Hematopoietic multipotent progenitor cell treated with erythropoietin and hydrocortisone succinate and interleukin-3 and kit ligand, for 17 days (in vitro differentiated cells): Measurements from ENCODE around the gene RIN3.
"Not testable (repeated sequence)": the region's sequence is repeated elsewhere in the genome, so short reads cannot be mapped to it uniquely, and the experiment has no call there.

Source experiments
- DNase-seq: peaks from one replicate; pipeline ENCODE4 v3.0.0-alpha.2; 2015; ENCODE audit warnings: low spot score

Gene RIN3

DNA sequence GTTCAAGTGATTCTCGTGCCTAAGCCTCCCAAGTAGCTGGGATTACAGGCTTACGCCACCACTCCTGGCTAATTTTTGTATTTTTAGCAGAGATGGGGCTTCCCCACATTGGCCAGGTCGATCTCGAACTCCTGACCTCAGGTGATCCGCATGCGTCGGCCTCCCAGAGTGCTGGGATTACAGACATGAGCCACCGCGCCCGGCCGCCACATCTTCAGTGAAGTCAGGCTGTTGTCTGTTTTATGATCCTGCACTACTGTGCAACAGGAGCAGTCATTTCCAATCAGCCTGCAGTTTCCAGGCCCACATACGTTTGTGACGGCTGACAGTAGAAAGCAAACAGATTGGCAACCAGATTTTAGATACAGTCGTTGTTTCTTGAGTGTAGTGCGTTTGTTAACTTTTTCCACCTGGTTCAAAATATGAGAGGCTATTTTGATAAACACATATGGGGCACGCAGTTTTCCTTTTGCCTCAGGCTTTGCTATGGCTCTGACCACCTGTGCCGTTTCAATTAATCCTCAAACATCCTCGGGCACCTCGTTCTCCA is 160.1 kb downstream of the RIN3 start:
- DNase-seq, result no peak

DNA sequence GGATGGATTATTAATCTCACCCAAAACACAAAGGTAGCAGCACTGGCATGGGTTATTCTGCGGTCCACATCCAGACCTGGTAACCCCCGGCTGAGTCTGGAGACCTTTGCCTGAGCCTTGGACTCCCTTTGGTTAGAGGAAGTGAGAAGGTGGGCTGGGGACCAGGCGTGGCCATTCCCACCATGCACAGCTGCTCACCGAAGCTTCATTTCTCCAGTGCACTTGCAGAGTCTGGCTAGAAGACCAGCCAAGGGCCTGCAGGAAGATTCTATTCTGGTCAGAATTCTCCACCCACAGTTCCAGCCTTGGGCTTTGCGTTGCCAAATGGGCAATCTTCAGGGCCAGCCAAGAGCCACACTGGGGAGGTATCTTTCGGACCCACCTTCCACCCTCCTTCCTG is 161.8 kb downstream of the RIN3 start:
- no peak for DNase-seq

DNA sequence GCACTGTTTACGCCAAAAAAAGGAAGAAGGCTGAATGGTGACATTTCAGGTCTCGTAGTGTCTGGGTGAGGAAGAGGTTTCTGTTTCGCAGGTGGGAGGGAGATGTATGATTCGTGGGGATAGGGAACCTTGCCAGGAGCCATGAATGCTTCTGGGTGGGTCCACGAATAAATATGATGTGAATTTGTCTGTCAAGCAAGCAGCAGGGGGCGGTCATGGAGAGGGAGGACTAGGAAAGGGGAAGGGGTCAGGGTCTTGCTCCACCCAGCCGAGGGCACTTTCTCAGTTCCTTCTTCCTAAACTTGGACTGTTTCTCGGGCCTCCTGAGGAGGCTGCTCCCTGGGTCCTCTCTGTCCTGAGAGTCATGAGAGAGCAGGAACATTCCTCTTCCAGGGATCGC is 162.4 kb downstream of the RIN3 start:
- no peak for DNase-seq

DNA sequence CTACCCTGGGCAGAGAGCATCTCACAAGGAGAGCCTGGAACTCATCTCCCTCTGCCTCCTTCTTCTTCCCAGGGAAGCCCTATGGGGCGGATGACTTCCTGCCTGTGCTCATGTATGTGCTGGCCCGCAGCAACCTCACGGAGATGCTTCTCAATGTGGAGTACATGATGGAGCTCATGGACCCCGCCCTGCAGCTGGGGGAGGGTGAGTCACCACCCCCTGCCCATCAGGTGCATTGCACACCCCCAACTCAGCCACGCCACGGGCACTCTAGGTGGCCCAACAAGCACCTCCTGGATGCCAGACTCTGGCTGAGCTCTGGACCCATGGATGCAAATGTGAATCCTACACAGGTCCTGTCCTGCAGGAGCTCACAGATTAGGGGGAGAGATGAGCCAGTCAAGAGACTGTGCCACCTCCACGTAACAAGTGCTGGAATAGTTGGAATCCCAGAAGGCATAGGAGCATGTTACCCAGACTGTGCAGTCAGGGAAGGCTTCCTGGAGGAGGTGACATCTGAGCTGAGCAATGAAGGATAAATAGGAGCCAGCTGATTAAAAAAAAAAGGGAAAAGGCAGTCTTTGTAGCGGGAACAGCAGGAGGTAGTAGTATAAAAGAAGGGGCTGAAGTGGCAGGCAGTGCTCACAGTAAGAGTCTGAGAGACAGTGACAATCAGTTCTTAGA is 163.0 kb downstream of the RIN3 start:
- no peak for DNase-seq

DNA sequence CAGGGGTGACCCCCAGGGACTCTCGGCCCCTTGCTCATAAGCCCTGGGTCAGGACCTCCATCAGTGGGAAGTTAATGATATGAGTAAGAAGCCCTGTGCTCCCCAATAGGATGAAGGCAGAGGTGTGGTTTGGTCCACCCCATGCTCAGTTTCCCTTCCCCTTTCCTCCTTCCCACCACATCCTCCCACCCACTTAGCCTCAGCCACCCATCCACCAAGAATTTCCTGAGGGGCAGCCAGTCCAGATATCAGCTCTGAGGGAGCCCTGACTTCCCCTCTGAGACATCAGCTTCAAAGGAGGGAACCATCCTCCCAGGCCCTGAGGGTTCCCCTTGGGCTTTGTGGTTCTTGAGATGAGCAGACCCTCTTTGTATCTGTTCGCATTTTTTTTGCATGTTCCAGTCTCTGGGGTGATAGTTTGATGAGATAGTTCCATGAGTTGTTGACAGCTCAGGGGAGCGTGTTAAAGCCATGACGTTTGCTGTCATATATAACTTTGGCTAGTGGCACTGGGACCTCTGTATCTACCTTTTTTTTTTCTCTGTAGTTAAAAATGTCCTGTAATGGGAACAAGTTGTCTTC is 163.6 kb downstream of the RIN3 start:
- DNase-seq, result no peak

DNA sequence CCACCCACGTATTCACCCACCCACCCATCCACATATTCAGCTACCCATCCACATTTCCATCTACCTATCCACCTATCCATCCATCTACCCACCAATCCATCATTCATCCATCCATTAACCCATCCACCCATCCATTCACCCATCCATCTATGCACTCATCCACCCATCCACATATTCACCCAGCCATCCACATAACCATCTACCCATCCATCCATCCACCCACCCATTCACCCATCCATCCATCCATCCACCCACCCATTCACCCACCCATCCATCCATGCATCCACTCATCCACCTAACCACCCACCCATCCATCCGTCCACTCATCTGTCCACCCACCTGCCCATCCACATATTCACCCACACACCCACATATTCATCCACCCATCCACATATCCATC is 164.4 kb downstream of the RIN3 start:
- DNase-seq, result no peak

DNA sequence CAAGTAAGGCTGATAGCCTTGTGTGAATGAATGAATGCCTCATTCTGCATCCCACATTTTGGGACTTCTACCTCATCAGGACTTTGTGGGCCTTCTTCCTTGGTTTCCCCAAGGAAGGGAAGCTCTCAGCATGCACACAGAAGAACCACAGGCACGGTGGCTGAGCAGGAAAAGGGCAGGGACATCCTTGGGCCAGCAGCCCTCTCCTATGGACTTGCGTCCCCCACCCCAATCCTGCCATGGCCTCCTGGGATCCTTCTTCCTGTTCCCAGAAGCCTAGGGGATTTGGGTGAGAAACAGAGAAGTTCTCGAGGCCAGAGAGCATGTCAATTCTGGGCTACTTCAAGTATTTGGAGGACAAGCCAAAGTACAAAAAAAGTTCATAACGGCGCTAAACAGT is 165.2 kb downstream of the RIN3 start:
- DNase-seq, result no peak

DNA sequence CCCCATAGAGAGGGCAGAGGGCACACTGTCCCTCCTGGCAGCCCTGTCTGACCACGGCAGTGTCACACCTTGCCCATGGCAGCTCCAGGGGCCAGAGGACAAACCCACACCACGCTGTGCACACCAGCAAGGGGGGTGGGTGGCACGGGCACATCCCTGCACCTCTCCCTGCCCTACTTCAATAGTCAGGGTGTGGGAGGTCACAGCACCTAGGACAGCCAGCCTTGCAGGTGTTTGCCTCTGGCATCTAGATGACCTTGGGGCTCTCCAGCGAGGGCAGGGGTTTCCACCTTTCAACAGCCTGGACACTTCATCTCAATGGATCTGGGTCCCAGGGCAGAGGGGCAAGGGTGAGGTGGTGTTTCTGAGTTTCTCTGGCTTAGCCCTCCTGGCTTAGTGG is 165.7 kb downstream of the RIN3 start:
- no peak for DNase-seq

DNA sequence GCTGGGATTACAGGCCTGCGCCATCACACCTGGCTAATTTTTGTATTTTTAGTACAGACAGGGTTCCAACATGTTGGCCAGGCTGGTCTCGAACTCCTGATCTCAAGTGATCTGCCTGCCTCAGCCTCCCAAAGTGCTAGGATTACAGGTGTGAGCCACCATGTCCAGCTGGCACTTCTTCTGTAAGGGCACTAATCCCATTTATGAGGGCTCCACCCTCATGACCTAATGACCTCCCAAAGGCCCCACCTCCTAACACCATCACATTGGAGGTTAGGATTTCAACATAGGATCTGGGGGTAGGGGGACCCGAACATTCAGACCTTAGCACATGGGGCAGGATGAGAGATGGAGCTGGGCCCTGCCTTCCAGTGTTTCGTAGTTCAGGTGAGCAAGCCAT is 166.7 kb downstream of the RIN3 start:
- DNase-seq, result not testable (repeated sequence)

DNA sequence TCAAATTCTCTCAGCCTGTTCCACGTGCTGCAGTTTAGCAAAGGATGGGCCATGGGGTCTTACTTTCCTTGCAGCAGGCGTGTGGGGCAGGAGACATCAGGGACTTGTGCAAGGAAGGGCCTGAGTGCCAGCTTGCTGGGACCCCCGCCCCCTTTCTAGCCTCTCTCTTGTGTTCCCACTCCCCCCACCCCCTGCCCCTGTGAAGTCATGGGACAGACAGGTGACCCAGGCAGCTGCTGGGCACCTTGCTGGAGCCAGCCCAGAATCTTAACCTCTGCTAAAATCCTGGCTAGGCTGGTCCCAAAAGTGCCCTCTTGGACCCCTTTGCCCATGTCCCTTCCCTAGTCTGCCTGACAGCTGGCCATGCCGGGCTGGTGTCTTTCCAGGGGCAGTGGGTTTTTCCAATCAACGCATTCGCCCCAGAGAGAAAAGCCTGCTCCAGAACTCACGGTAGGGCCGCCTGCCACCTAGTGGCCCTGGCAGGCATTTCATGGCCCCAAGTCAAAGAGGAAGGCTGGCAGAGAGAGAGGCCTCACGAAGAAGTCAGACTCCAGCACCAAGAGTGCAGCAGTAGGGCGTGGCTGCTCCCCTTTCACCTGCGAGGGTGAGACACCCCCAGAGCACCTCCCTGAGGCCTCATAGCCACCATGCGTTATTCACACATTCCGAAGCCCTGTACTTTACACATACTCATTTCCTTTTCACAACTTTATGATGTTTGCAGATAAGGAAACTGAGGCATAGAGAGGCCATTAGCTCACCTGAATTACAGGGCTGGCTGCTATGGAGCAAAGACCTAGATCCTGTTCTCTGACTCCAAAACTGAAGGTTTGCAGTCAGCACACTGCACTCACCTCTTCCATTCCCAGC is 167.4 kb downstream of the RIN3 start:
- peak; percentile 72 for DNase-seq

DNA sequence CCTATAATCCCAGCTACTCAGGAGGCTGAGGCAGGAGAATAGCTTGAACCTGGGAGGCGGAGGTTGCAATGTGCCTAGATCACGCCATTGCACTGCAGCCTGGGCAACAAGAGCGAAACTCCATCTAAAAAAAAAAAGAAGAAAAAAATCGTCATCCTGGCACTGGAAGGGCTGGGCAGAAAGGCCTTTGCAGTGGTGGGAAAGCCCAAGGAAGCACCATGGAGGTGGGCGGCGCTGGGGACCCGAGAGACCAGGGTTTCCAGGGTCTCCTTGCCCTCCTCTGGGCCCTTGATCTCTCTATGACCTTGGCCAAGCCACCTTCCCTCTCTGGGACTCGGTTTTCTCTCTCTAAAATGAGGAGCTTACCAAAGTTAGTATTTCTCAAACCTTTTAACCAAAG is 169.5 kb downstream of the RIN3 start:
- no peak for DNase-seq

DNA sequence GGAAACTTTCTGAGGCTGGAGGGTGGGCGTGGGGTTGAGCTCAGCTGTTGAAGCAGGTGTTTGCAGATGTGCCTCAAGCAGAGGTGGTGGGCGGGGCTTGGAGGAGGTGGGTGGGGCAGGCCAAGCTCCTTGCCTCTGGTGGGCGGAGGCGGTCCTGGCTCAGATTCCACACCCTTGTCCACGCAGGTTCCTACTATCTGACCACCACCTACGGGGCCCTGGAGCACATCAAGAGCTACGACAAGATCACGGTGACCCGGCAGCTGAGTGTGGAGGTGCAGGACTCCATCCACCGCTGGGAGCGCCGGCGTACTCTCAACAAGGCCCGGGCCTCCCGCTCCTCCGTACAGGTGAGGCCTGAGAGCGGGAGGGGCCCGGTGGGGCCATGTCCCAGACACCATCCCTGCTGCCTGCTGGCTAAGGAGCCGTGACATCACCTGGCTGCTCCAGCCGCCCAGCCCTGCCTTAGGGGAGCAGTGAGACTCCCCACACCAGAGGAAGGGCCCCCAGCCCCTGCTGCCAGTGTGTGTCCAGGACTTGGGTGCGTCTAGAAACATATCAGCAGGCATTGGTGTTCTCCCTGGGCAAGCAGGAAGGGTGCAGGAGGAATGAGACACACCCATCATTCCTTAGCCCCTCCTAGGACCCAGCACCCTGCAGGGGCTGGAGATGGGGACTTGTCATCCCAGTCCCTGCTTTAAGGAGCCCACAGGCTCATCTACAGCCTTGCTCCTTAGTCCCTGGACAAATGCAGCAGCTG is 171.4 kb downstream of the RIN3 start:
- DNase-seq, result no peak

DNA sequence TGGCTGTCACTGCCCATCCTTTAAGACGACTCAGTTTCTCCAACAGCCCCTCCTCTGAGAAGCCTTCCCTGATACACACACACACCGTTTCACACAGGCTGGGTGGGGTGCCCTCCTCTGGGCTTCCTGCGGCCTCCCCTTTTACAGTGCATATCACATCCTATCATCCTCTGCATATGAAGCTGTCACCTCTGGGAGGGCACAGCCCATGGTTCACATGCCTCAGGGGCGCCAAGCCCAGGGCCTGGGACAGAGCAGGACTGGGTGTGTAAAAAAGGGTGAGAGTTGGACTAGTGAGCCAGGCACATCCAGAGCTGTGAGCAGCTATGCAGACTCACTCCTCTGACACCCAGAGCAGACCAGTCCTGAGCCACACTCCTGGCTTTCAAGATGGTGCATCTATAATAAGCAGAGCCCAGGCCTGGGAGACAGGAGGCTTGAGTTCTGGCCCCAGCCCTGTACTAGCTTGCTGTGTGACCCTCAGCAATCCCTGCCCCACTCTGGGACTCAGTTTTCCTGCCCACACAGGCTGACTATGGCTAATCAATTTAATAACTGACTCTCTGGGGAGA is 172.3 kb downstream of the RIN3 start:
- DNase-seq, result no peak

DNA sequence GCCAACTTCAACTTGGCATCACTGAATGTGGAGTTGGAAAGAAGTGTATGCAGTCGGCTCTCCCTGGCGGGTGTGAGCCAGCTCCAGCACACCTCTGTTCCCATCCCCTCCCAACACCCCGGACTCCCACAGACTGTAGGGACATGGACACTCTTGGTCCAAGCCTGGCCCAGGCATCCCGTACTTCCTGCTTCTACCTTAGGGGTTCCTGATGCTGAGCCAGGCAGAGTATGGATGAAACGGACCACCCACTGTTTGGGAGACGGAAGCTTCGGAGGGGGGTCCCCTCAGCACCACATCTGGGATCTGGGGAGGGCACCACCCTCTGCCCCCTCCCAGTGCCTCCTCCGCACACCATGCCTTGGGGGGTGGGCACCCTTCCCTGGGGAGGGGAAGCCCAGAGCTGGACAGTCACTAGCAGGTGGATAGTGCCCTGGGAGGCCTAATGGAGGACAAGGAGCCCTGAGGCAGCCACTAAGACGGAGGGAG is 172.9 kb downstream of the RIN3 start:
- DNase-seq, result no peak

DNA sequence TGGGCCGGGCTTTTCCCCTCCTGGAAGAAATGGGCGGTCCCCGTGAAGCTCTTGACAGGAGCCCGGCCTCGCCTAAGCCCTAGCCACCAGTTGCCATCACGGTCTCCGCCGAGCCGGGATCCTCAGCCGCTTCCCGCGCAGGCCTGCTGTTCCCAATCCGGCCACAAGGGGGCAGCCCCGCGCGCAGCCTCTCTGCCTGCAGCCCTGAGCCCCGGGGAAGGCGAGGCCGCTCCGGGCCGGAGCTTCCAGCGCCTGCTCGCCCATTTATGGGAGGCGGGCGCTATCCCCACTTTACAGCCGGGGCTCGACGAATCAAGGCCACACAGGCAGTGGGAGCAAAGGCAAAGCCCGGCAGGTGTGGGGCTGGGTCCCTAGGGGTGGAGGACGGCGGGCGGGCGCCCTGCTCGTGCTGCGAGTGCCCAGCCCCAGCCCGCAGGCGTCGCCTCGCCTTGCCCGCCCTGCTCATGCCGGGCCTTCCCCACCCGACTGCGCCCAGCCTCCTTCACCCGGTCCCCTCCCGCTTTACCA is 173.4 kb downstream of the RIN3 start:
- no peak for DNase-seq

DNA sequence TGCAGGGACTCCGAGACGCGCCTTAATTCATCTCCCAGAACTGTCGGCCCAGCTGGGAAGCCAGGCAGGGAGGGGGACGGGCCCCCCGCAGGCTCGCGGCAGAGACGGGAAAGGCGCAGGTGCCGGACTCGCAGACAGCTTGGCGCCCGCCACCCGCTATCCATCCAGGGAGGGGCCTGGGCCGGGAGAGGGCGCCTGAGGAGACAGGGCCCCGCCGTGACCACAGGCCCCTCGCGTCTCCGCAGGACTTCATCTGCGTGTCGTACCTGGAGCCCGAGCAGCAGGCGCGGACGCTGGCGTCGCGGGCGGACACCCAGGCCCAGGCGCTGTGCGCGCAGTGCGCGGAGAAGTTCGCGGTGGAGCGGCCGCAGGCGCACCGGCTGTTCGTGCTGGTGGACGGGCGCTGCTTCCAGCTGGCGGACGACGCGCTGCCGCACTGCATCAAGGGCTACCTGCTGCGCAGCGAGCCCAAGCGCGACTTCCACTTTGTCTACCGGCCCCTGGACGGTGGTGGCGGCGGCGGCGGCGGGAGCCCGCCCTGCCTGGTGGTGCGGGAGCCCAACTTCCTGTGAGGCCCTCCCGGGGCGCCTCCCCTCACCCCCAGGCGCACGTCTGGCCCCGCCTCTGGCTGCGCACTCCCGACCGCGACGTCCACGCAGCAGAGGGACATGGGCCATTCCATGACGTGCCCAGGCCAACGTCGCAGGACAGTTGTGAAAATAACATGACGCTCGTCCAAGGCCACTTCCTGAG is 174.3 kb downstream of the RIN3 start:
- no peak for DNase-seq

DNA sequence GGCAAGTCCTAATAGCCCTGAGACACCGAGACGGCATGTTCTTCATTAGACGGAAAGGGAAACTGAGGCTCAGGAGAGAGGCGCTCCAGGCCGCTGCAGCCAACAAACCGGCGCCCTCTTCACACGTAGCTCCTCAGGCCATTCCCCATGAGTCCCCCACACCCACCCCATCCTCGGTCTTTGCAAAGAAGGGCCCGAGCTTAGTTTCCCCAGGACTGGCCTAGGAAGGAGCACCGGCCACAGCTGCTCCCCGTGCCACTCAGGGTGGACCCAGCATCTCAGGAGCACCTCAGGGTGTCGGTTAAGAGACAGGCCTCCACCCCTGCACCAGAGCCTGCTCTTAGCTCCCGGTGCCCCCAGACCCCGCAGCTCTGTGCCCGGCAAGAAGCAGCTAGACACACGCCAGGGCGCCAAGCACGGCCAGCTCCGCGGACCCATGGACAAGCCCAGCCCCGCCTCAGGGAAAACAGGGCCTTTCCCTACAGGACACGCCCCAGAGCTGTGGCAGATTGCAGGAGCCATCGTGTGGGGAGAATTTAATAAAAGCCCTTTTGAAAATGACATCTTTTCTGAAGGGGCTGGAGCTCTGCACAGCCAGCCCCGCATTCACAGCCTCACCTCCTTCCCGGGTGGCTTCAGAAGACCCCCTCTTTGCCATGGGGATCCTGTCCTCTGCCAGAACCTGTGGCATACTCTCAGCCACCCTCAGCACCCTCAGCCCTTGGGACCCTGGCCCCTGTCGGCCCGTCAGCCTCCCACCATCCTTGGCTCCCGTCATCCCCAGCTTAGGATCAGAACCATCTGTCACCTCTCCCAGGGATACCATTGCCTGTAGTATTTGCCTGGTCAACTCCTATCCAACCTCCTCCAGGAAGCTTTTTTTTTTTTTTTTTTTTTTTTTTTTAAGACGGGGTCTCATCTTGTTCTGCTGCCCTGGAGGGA is 175.1 kb downstream of the RIN3 start:
- no peak for DNase-seq

DNA sequence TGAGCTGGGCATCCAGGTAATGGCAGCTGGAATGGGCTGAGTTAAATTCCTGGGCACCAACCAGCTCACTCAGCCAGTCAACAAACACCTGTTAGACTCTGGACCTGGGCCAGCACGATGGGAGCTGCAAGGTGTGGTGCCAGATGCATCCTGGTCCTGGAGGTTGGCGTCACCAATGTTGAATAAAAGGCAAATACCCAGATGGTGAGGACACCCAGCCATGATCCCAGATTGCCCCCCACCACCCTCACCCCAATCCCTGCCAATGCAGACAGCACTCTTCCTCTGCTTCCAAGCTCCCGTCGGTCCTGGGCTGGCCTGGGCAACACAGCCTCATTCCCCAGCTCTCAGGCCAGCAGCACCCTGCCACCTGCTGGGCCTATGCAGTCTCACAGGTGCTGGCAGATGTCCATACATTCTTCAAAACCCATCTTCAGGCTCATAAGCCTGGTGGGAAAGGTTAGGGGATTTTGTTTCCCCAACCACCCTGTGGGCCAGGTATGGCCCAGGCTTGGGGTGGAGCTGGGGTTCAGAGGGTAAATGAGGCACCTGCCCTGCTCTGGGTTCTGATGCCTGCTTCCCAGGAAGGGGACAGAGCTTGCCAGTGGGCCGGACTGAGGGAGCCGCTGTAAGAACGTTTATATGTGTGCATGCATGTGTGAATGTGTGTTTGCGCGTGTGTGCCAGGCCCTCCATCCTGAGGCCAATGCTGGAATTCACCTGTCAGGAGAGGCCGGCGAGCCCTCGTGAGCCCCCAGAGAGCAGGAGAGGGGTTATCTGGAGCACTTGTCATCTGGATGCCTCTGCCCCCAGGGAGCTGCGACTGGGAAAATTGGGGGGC is 176.8 kb downstream of the RIN3 start:
- DNase-seq, result no peak

DNA sequence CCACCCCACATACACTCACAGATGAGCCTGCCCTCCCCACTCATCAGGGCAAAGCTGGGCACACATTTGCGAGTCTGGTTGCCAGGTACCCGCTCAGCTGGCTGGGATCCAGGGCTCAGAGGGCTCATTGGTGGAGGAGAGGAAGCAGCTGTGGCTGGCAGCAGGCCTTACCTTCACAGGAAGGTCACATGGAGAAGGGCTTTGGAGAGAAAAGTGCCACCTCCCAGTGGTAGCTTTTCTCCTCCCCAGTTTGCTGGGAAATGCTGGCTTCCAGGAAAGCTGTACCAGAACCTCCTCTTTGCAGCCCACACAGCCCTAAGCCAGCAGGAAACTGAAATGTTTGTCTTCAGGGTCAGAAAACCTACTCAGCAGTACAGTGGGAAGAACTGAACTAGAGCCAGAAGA is 179.2 kb downstream of the RIN3 start:
- no peak for DNase-seq
